HG03442 (cell line): ENCODE results near the gene BRK1.
"Not testable (repeated sequence)": the region's sequence is repeated elsewhere in the genome, so short reads cannot be mapped to it uniquely, and the experiment has no call there.

Experiments used
- ATAC-seq: cut with Tn5 transposase; IDR thresholded peaks from one replicate; pipeline ENCODE4 v1.9.1; 2021; ENCODE audit warnings: mild to moderate bottlenecking, moderate library complexity; ENCODE audit not compliant: unreplicated experiment

Gene BRK1

DNA sequence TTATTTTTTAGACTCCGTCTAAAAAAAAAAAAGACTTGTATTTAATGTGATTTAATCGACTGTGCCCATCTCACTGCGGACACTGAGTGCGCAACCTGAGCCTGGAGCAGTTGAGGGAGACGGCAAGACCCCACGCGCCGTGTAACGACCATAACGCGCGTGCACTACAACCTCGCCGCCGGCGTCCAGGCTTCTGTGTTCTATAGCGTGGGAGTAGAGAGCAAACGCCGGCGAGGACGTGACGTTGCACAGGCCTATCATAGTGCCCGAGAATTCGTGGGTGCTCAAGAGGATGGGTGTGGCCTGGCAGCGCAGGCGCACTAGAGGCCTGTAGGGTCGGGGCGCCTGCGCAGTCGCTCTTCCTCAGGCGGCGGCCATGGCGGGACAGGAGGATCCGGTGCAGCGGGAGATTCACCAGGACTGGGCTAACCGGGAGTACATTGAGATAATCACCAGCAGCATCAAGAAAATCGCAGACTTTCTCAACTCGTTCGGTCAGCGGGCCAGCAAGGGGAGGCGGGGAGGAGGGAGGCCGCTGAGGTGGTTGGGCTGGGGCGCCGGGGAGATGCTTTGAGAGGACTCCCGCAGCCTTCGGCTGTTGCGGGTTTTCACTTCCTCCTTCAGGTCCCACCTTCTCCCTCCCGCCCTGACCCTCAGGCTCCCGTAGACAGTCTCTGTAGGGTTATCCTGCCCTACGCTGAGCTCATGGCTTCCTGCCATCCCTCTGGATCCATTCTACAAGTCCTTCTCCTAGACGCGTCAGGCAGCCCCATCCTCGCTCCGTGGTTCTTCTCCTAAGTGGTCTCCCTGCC lies at the start of gene BRK1:
Gene BRK1, plus strand, starts transcription at position 350 of the 812 bp plus-strand sequence. Its CDS starts 27 bp downstream, at position 377.
- ATAC-seq: peak; percentile 93

DNA sequence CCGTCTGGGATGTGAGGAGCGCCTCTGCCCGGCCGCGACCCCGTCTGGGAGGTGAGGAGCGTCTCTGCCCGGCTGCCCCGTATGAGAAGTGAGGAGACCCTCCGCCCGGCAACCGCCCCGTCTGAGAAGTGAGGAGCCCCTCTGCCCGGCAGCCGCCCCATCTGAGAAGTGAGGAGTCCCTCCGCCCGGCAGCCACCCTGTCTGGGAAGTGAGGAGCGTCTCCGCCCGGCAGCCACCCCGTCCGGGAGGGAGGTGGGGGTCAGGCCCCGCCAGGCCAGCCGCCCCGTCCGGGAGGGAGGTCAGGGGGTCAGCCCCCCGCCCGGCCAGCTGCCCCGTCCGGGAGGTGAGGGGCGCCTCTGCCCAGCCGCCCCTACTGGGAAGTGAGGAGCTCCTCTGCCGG lies 45.4 kb upstream of the BRK1 start:
- ATAC-seq: not testable (repeated sequence)

DNA sequence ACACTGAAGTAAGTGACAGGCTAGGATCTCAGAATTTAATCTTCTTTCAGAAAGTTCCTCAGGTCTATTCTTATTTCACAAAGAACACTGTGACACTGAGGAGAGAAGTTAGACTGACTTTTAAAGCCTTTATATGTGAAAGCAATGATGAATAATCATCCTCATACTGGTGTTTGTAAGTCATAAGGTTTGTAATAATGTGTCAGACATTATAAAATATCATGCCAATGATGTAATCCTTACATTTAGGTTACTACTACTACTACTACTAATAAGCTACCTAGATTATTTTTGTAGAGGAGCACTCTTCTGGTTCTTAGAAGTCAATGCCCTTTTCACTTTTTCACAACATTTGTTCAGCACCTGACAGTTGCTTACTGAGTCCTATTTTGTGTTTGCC lies 40.8 kb upstream of the BRK1 start:
- no peak for ATAC-seq

DNA sequence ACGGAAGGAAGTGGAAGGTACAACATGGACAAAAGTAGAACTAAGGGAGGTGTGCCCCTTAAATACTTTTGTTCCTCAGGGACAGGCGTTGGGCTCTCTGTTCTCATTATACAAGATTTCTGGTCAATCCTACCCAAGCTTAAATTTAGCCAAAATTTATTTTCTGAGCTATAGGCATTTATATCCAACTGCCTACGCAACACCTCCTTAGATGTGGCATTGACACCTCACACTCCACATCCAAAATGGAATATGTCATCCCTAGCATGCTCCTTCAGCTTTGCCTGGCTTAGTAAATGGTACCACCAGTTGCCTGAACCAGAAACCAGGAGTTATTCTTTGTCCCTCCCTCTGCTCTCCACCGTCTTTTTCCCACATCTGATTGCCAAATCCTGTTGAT lies 33.6 kb upstream of the BRK1 start:
- no peak for ATAC-seq

DNA sequence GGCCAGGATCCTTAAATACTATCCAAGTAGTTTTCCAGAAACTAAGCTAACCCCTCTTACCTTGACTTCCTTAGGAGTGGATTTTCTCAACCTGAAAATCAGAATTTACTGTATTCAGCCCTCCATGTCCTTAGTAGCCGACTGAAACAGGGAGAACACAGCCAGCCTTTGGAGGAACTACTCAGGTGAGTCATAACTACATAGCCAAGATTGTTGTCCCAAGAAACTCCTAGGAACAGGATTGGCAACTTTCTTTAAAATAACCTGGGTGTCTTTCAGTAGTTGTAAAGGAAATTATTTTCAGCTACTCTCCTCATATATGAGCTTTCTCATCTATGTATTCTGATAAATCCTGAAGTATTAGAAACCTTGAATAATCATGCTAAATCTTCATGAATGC lies 29.7 kb upstream of the BRK1 start:
- ATAC-seq: no peak

DNA sequence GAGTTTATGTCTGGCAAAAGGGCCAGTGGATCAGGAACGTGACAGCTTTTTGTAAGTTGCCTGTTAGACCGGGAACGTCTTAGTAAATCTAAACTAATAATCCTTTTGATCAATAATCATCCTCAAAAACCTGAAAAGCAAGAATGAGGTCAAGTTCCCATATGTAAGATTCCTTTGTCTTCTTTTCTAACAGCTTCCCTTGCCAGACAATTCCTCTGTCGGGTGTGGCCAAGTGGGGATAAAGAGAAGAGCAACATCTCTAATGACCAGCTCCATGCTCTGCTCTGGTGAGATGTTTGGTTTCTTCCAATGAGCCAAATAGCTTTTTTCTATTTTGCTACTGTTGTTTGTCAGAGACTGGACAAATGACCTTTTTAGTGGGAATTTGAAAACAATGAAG lies 27.2 kb upstream of the BRK1 start:
- no peak for ATAC-seq

DNA sequence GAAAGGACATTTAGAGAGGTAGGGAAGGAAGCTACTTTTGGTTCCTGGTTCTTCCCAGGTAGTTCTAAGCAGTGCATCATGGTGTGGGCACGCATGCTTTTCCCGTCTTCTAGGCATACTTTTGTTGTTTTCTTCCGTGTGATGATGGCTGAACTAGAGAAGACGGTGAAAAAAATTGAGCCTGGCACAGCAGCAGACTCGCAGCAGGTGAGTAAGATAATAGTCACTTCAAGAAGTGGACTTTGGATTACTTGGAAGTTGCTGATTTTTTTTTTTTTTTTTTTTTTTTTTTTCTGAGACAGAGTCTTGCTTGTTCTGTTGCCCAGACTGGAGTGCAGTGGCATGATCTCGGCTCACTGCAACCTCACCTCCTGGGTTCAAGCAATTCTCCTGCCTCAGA lies 25.3 kb upstream of the BRK1 start:
- no peak for ATAC-seq

DNA sequence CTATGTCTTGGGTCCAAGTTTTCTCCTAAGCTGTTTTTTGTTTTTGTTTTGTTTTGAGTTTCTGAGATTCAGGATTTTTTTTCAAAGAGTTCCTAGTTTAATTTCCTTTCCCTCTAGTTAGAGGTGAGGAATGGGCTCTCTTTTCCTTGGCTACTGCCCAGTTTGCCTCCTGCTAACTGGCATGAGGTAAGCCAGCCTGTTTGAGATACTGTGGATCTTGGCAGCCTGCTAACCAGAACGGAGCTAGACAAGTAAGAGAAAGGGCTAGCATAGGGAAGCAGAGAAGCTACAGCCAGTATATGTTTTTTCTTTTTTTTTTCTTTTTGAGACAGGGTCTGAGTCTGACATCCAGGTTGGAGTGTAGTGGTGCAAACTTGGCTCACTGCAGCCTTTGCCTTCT lies 24.7 kb upstream of the BRK1 start:
- ATAC-seq: not testable (repeated sequence)

DNA sequence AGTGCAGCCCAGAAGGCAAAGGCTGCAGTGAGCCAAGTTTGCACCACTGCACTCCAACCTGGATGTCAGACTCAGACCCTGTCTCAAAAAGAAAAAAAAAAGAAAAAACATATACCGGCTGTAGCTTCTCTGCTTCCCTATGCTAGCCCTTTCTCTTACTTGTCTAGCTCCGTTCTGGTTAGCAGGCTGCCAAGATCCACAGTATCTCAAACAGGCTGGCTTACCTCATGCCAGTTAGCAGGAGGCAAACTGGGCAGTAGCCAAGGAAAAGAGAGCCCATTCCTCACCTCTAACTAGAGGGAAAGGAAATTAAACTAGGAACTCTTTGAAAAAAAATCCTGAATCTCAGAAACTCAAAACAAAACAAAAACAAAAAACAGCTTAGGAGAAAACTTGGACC lies 24.1 kb upstream of the BRK1 start:
- ATAC-seq: not testable (repeated sequence)

DNA sequence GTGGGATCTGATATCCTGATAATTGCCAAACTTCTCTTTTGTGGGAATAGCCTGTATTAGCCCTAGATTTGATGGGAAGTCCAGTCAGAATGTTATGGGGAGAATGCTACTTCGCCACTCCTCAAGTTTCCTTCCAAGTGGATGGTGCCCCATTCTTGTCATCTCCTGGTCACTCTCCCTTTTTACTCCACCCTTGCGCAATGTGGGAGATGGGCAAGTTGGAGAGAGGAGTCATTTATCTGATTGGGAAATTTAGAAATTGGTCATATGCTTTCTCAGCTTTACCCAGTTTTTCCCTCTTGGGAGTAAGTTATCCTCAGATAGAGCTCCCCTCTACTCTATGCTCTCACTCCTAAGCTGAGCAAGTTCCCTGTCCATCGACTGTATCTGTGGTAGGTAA lies 21.8 kb upstream of the BRK1 start:
- ATAC-seq: no peak

DNA sequence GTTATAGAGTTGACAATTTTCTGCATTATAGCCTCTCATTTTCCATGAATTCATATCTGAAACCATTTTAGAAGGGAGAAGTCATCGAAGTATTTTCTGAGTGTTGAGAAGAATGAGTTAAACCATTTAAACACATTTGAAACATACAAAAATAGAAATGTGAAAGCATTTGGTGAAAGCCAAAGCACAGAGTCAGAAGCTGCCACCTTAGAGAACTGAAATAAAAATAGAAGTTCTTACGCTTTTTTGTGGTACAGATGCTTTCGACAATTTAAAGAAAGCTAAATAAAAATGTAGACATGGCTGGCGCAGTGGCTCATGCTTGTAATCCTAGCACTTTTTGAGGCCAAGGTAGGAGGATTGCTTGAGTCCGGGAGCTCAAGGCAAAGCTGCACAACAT lies 16.4 kb upstream of the BRK1 start:
- ATAC-seq: no peak

DNA sequence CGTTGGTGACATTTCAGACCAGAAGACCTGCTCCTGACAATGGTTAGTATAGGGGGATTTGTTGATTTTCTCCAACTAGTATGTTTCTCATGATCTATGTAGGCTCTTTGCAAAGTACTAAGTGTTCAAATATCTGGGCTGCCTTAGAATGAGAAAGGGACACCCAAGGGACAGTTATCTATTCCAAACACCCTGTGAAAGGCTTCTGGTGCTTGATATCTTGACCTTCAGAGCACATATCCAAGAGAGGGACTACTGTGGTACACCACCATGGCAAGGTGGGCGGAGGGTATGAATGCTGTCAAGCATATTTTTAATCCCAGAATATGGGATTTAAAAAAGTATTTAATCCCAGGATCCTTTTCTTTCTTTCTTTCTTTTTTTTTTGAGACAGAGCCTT lies 8.6 kb upstream of the BRK1 start:
- no peak for ATAC-seq

DNA sequence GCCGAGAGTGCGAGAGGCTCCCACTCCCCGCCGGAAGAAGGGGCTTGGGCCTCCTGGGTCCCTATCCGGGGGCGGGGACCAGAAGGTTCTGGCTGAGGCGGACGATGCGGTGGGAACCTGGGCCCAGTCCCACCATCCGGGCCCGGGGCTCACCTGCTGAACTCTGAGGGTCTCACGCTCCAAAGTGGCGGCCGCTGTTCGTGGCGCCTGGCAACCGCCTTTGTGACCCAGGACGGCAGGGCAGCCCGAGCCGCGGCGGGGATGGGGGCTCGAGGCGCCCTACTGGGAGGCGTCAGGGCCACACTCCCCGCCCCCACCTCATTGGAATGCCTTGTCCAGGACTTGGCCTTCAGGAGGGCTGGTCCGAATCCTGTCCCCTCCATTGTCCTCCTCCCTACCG lies 7.4 kb upstream of the BRK1 start, which contains the start of gene FANCD2OS:
Gene FANCD2OS, minus strand, starts transcription at position 165 of the 400 bp plus-strand sequence. CDS start 3,481 bp downstream, outside the sequence.
- no peak for ATAC-seq

DNA sequence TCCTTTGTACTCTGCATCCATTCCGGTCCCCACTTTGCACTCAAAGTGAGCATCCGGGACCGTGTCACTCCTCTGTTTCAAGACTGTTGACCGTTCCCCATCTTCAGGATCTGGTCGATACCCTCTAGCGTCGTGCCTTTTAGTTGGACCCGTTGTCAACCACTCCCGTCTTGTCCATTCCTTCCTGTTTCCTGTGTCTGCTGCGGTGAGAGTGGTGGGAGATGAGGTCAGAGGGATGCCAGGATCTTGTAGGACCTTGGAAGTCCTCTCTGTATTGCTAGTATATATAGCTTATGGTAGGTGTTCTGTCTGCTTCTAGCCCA lies 624 bp downstream of the BRK1 start:
- ATAC-seq: peak; percentile 15

DNA sequence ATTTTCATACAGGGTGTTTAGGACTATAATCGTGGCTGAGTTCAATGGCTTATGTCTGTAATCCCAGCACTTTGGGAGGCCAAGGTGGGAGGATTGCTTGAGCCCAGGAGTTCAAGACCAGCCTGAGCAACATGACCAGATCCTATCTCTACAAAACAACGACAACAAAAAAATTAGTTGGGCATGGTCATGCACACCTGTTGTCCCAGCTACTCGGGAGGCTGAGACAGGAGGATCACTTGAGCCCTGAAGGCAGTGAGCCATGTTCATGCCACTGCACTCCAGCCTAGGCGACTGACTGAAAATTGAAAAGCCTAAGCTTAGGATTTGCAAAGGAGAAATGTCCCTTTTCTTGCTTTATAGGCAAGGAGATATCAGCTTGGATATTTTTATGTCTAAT lies 1.5 kb downstream of the BRK1 start:
- ATAC-seq: no peak

DNA sequence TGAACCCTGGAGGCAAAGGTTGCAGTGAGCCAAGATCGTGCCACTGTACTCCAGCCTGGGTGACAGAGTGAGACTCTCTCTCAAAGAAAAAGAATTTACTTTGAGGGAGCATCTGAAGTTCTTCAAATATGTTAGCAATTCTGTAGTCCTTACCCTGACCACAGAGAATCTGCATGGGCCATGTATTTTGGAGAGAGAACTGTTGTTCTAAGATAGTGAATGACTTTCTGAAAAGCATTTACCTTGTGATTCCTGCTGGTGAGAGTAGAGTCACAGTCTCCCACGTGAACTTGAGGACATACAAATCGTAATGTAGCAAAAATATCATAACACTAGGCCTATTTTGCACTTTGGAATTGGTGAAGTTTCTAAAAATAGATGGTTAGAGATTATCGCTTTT lies 3.9 kb downstream of the BRK1 start:
- ATAC-seq: no peak

DNA sequence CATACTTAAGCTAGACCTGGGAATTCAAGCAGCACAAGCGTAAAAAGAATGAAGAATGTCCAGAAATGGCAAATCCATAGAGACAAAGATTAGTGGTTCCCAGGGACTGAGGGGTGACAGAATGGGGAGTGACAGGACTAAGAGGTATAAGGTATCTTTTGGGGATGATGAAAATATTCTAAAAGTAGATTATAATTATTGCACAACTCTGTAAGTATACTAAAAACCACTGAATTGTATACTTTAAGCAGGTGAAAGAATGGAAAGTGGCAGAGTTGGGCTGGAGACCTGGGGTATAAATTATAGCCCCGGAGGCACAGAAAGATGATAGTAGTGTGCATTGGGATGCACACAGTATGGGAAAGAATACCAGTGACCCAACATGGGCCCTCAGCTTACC lies 5.6 kb downstream of the BRK1 start:
- no peak for ATAC-seq

DNA sequence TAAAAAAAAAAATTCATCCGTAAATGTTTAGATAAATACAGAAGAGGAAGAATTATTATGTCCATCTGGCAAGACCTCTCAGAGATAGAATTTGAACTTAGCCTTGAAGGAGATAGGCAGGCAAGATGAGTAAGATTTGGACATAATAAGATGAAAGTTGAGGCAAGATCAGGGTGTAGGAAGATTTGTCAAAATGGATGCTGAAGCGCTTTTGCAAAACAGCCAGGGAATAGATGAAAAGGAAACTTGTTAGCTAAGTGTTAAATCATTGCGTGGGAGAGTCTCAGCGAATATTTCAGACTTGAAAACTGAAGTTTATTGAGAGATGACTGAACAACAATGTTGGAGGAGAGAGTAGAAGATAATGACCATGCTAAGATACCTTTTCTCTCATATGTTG lies 7.2 kb downstream of the BRK1 start:
- ATAC-seq: no peak

DNA sequence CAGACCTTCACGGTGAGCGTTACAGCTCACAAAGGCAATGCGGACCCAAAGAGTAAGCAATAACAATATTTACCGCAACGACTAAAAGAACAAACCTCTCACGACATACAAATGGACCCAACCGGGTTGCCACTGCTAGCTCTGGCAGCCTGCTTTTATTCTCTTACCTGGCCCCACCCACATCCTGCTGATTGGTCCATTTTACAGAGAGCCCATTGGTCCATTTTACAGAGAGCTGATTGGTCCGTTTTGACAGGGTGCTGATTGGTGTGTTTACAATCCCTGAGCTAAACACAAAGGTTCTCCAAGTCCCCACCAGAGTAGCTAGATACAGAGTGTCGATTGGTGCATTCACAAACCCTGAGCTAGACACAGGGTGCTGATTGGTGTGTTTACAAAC lies 20.4 kb downstream of the BRK1 start:
- not testable (repeated sequence) for ATAC-seq

DNA sequence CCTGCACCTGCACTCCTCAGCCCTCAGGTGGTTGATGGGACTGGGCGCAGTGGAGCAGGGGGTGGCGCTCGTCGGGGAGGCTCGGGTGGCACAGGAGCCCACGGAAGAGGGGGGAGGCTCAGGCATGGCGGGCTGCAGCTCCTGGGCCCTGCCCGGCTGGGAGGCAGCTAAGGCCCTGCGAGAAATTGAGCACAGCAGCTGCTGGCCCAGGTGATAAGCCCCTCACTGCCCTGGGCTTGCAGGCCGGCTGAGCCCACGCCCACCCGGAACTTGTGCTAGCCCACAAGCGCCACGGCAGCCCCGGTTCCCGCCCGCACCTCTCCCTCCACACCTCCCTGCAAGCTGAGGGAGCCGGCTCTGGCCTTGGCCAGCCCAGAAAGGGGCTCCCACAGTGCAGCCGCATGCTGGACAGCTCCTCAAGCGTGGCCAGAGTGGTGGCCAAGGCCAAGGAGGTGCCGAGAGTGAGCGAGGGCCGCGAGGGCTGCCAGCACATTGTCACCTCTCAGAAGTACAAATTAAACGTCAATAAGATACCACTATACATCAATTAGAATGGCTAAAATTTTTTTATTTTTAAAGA lies 21.0 kb downstream of the BRK1 start:
- ATAC-seq: no peak

DNA sequence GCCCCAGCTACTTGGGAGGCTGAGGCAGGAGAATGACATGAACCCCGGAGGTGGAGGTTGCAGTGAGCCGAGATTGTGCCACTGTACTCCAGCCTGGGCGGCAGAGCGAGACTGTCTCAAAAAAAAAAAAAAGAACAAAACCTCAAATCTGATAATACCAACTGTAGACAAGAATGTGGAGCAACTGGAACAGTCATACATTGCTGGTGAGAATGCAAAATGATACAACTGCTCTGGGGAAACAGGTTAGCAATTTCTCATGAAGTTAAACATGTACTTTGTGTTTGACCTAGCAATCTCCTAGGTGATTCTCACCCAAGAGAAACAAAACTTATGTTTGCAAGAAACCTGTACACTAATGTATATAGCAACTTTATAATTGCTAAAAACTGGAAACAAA lies 21.7 kb downstream of the BRK1 start:
- no peak for ATAC-seq

DNA sequence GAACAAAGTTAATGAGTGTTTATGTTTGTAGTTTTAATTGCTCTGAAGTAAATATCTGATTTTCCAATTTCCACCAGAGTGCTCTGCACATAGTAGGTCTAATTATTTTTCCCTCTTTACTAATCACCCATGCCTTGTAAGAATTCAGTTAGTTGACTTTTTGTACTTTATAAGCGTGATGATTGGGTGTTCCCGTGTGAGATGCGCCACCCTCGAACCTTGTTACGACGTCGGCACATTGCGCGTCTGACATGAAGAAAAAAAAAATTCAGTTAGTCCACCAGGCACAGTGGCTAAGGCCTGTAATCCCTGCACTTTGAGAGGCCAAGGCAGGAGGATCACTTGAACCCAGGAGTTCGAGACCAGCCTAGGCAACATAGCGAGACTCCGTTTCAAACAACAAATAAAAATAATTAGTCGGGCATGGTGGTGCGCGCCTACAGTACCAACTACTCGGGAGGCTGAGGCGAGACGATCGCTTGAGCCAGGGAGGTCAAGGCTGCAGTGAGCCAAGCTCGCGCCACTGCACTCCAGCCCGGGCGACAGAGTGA lies 25.6 kb downstream of the BRK1 start:
- no peak for ATAC-seq
